Testis (tissue), 3 donors: Measurements from ENCODE around the gene ADAMTSL2. TPM values are rescaled to one million over a fixed set of nuclear protein-coding genes. Genes with fewer than 3 reads are reported as not detected.

ENCODE experiments used
- DNase-seq: peaks from one replicate; pipeline ENCODE4 v3.0.0-alpha.2; 2019
- H3K27ac ChIP-seq, 2 donors: fragments of 200-600 bp; sonication (generic); one replicate each; pipeline ENCODE4 v1.5.1; 2019
- H3K27me3 ChIP-seq: fragments of 200-600 bp; sonication (generic); one replicate; pipeline ENCODE4 v1.5.1; 2019
- H3K36me3 ChIP-seq: fragments of 200-600 bp; sonication (generic); one replicate; pipeline ENCODE4 v1.5.1; 2017; ENCODE audit warnings: low read depth; ENCODE audit errors: missing control alignments
- H3K4me1 ChIP-seq: fragments of 200-600 bp; sonication (generic); one replicate; pipeline ENCODE4 v1.5.1; 2019
- H3K4me3 ChIP-seq, 2 donors: fragments of 200-600 bp; sonication (generic); one replicate each; pipeline ENCODE4 v1.5.1; 2017 to 2019
- H3K9me3 ChIP-seq: fragments of 200-600 bp; sonication (generic); one replicate; pipeline ENCODE4 v1.5.1; 2017
- POLR2A ChIP-seq: fragments of 450-650 bp; IDR thresholded peaks from one replicate; pipeline ENCODE4 v1.6.1; 2017; ENCODE audit warnings: antibody characterized with exemption, mild to moderate bottlenecking, moderate library complexity
- WGBS, 2 donors: methylation state at CpG; one replicate each; pipeline ENCODE4 v1.1.5; 2018; 5-methylcytosine and 5-hydroxymethylcytosine counted together
- intact Hi-C: fragments of 100-400 bp; cut with DNase I; formaldehyde crosslinking; loops from one replicate; pipeline ENCODE4 v1.15.1; 2023; ENCODE audit warnings: low total_unique reads
- polyA plus RNA-seq: library from polyadenylated mRNA; stranded (reverse); fragments of 350-450 nt; fragmentation: Illumina TruSeq; extraction: RNeasy Lipid Tissue Mini Kit (QIAGEN cat#74804); gene quantifications from one replicate; pipeline ENCODE4 v1.2.3, GENCODE V29; 2014; ENCODE audit warnings: low read depth, low replicate concordance; ENCODE audit not compliant: insufficient read depth
- total RNA-seq, 2 donors: library from RNA; depleted of rRNA; stranded (reverse); fragments of >200 nt; gene quantifications; one replicate each; pipeline ENCODE4 v1.2.3, GENCODE V29; 2016
- TF ChIP-seq, protein P1 (sequence below), 3 experiments: fragments of 450-650 bp in 2 of 3; fragments of 200-600 bp in 1 of 3; sonication (generic) in 1 of 3; IDR thresholded peaks; one replicate each; pipeline ENCODE4 v1.5.1; 2016 to 2019; ENCODE audit warnings: antibody characterized with exemption in 3 of 3, mild to moderate bottlenecking in 2 of 3, moderate library complexity in 1 of 3

ADAMTSL2 gene
- total and polyA plus RNA-seq, 3 donors from 2014 or later, result 3.8 to 11.1 (median 9.4) TPM

DNA sequence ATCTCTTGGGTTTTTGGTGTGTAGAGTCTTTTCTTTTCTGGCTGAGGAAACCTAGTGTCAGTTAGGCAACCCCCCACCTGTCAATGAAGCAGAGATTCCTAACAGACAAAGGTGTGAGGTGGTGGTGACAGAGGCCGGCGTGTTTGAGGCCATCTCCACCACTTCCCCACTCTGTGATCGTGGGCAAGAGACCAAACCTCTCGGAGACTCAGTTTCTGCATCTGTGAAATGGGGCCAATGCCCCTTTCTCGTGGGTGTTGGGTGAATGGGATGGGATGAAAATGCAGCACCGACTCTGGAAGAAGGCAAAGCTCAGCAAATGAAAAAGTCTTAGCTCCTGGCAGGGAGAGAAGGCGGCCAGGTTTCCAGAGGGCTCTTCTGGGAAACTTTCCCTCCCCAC is 73.9 kb downstream of the ADAMTSL2 start:
- TF ChIP-seq POLR2A, result no peak
- TF ChIP-seq, protein P1, sequence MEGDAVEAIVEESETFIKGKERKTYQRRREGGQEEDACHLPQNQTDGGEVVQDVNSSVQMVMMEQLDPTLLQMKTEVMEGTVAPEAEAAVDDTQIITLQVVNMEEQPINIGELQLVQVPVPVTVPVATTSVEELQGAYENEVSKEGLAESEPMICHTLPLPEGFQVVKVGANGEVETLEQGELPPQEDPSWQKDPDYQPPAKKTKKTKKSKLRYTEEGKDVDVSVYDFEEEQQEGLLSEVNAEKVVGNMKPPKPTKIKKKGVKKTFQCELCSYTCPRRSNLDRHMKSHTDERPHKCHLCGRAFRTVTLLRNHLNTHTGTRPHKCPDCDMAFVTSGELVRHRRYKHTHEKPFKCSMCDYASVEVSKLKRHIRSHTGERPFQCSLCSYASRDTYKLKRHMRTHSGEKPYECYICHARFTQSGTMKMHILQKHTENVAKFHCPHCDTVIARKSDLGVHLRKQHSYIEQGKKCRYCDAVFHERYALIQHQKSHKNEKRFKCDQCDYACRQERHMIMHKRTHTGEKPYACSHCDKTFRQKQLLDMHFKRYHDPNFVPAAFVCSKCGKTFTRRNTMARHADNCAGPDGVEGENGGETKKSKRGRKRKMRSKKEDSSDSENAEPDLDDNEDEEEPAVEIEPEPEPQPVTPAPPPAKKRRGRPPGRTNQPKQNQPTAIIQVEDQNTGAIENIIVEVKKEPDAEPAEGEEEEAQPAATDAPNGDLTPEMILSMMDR (IDR thresholded peaks at IDR 0.05), result no peak
- Histone ChIP-seq H3K4me3 (no peak overlapping the region), H3K27ac (no peak overlapping the region), H3K9me3 (no peaks in the 10 kb centered on the region), H3K27me3 (no peaks in the 10 kb centered on the region), H3K4me1 (peaks cover 2% of the 10 kb centered on the region), H3K36me3 (no peaks in the 10 kb centered on the region)
- WGBS, 2 donors, result 53 to 75% methylated on average over 7 of the region's 7 CpGs
- DNase-seq, result no peak
- intact Hi-C loops, result no loop called here

DNA sequence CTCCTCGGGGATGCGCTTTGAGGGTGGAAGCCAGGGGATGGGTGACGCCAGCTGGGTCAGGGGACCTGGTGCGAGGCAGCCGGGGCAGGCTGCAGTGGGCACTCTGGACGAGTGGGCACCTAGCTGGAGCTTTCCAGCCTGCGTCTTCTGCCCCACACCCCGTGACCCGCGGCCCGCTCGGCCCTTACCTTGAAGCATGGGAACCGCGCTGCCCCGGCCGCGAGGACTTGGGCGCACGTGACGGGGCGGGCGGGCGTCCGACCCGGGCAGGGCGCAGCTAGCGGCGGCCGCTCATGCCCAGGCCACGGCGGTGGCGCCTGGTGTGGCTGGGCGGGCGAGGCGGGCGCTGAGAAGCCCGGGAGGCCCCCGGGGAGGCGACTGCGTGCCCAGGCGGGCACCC is 74.4 kb downstream of the ADAMTSL2 start:
- WGBS, 2 donors, result 3 to 12% methylated on average over 21 to 32 of the region's 41 CpGs
- TF ChIP-seq, protein P1 (IDR thresholded peaks at IDR 0.05), result no peak
- no peak for TF ChIP-seq POLR2A
- Histone ChIP-seq H3K27ac (no peak overlapping the region), H3K4me1 (peaks cover 2% of the 10 kb centered on the region), H3K9me3 (no peaks in the 10 kb centered on the region), H3K27me3 (no peaks in the 10 kb centered on the region), H3K36me3 (no peaks in the 10 kb centered on the region), H3K4me3 (peak overlapping the region in 1 of 2 donors; percentile 36)
- no peak for DNase-seq
- intact Hi-C loops, result no loop called here

DNA sequence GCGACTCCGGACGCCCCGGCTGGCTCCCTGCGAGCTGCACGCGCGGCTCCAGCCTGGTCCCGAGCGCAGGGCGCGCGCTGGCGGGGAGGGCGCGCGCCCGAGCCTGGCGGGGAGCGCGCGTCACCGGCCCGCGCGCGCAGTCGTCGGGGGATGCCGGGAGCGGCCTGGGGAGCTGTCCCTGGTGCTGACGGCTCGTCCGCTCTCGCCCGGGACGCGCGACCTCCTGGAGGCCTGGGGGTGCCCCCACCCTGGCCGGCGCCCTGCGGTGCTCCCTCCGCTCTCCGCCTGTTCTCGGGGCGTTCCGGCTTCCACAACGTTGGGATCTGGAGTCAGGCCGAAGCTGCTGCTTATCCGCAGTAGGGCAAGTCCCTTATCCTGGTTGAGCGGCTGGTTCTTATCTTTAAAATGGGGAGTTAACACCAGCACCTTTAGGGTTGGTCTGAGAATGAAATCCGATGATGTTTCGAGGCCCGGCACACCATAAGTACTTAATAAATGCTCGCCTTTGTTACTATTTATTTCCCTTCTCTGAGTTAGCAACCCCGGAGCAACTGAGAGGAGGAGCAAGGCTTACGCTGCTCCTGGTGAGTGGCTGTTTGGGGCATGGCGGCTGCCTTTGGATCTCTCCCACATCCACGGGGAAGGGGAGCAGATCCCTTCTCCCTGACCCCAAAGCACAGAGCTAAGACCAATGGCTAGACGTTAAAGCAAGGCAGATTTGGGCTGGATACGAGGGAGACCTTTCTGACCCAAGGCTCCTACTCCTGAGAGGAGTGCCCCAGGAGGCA is 75.0 kb downstream of the ADAMTSL2 start, which contains the start of gene FAM163B:
TSS of gene FAM163B (minus strand) at position 79 of the 788 bp plus-strand sequence. CDS start 29,166 bp downstream, outside the sequence.
- peaks cover 2% of the 10 kb centered on the region for H3K4me1 ChIP-seq

DNA sequence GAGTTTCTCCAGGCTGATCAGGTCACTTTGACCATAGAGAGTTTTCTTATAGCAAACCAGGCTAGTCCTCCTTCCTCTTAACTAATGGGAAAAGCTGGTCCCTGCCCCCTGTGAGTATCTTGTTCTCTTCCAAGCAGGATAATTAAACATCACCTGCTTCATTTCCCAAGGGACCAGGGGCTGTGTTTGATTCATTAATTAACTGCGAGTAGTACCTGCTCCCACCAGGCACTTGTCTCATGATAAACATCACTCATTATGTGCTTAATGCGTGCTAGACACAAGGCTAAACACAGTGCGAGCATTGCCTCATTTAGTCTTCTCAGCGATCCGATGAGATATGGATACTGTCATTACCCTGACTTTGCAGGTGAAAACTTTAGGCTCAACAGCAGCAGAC is 76.3 kb downstream of the ADAMTSL2 start:
- peaks cover 2% of the 10 kb centered on the region for H3K4me1 ChIP-seq
- no peak for TF ChIP-seq POLR2A
- TF ChIP-seq, protein P1 (IDR thresholded peaks at IDR 0.05), result no peak
- no peak overlapping the region for H3K27ac ChIP-seq
- DNase-seq, result no peak
- no peaks in the 10 kb centered on the region for H3K9me3 ChIP-seq
- no peak overlapping the region for H3K4me3 ChIP-seq
- intact Hi-C loops, result no loop called here
- no peaks in the 10 kb centered on the region for H3K36me3 ChIP-seq
- no peaks in the 10 kb centered on the region for H3K27me3 ChIP-seq
- WGBS, 2 donors, result 81 to 86% methylated on average over 5 of the region's 5 CpGs

More for the DNA sequence above, 75.0 kb downstream of the ADAMTSL2 start, which contains the start of gene FAM163B:
- intact Hi-C loops, result no loop called here
- H3K4me3 ChIP-seq, result peak within 1 kb of the TSS in 1 of 2 donors; percentile 36
- no peak within 1 kb of the TSS for H3K27ac ChIP-seq
- WGBS, 2 donors, result 14 to 17% methylated on average over 10 to 22 of the region's 61 CpGs
- no peak for TF ChIP-seq POLR2A
- TF ChIP-seq, protein P1 (IDR thresholded peaks at IDR 0.05), result no peak
- H3K9me3 ChIP-seq, result no peaks in the 10 kb centered on the region
- H3K36me3 ChIP-seq, result no peaks in the 10 kb centered on the region
- peak; percentile 61 for DNase-seq
- no peaks in the 10 kb centered on the region for H3K27me3 ChIP-seq
